SHP77 treated with DMSO at 0.1 percent for 48 hours (cell line): Measurements from ENCODE around the gene AMDHD2.

Experiments
- DNase-seq: peaks from one replicate; lab custom pipeline; 2025; lab: John Stamatoyannopoulos, UW

The AMDHD2 gene

GRCh38 chr16:2499454-2499853 is 20.7 kb upstream of the AMDHD2 start:
- DNase-seq: no peak

- DNase-seq: no peak
Observed at GRCh38 chr16:2499890-2500429, 20.2 kb upstream of the AMDHD2 start.

- no peak for DNase-seq
Observed at GRCh38 chr16:2500430-2500917, 19.7 kb upstream of the AMDHD2 start.

GRCh38 chr16:2500918-2501750 is 19.0 kb upstream of the AMDHD2 start:
- peak; percentile 38 for DNase-seq

GRCh38 chr16:2501946-2502895 is 17.9 kb upstream of the AMDHD2 start:
- DNase-seq: no peak

GRCh38 chr16:2505695-2506094 is 14.5 kb upstream of the AMDHD2 start:
- no peak for DNase-seq

GRCh38 chr16:2507052-2507659 is 13.0 kb upstream of the AMDHD2 start:
- no peak for DNase-seq

- DNase-seq: no peak
Observed at GRCh38 chr16:2507665-2508064, 12.5 kb upstream of the AMDHD2 start.

- DNase-seq: no peak
Observed at GRCh38 chr16:2508722-2509400, 11.3 kb upstream of the AMDHD2 start.

GRCh38 chr16:2511128-2511800 is 8.9 kb upstream of the AMDHD2 start:
- DNase-seq: no peak

GRCh38 chr16:2511996-2512734 is 8.0 kb upstream of the AMDHD2 start:
- DNase-seq: no peak

- DNase-seq: peak; percentile 40
Observed at GRCh38 chr16:2512735-2513404, 7.3 kb upstream of the AMDHD2 start.

- peak; percentile 68 for DNase-seq
Observed at GRCh38 chr16:2513405-2514332, 6.5 kb upstream of the AMDHD2 start, which contains the start of gene ATP6V0C. TSS of gene ATP6V0C (plus strand) at chr16:2513952. CDS start at chr16:2514104, 152 bp downstream.

- no peak for DNase-seq
Observed at GRCh38 chr16:2514333-2515179, 5.6 kb upstream of the AMDHD2 start.

GRCh38 chr16:2515180-2515851 is 4.9 kb upstream of the AMDHD2 start:
- no peak for DNase-seq

- DNase-seq: no peak
Observed at GRCh38 chr16:2516391-2517240, 3.6 kb upstream of the AMDHD2 start.
